ENCODE measurements around the gene HES3.

The HES3 gene

GRCh38 chr1:6220236-6220635 is 23.7 kb upstream of the HES3 start:
- no peak for DNase-seq

GRCh38 chr1:6221210-6221784 is 22.7 kb upstream of the HES3 start:
- no peak for DNase-seq

- no peak for DNase-seq
These were observed 21.3 kb upstream of the HES3 start for GRCh38 chr1:6222636-6223035.

- DNase-seq: no peak
These were observed 20.4 kb upstream of the HES3 start for GRCh38 chr1:6223617-6224016.

- DNase-seq: no peak
These were observed 19.3 kb upstream of the HES3 start for GRCh38 chr1:6224718-6225117.

- DNase-seq: no peak
These were observed 18.3 kb upstream of the HES3 start for GRCh38 chr1:6225651-6226050.

- DNase-seq: no peak
These were observed 10.6 kb upstream of the HES3 start for GRCh38 chr1:6233376-6233775.

GRCh38 chr1:6234502-6235295 is 9.3 kb upstream of the HES3 start:
- DNase-seq: no peak

- DNase-seq: peak in 1 of 2 experiments; percentile 36
These were observed 8.7 kb upstream of the HES3 start for GRCh38 chr1:6235296-6235677.

- DNase-seq: no peak
These were observed 6.9 kb upstream of the HES3 start for GRCh38 chr1:6237093-6237492.

GRCh38 chr1:6239213-6239752 is 4.7 kb upstream of the HES3 start:
- no peak for DNase-seq

GRCh38 chr1:6239950-6240768 is 3.8 kb upstream of the HES3 start:
- DNase-seq: no peak

- no peak for DNase-seq
These were observed 2.7 kb upstream of the HES3 start for GRCh38 chr1:6241107-6241886.

GRCh38 chr1:6241887-6242740 is 1.9 kb upstream of the HES3 start:
- no peak for DNase-seq

GRCh38 chr1:6243053-6243834 is 735 bp upstream of the HES3 start:
- DNase-seq: no peak

- DNase-seq: no peak
These were observed 546 bp downstream of the HES3 start for GRCh38 chr1:6244401-6245049.

GRCh38 chr1:6245086-6245868 is 1.3 kb downstream of the HES3 start:
- DNase-seq: peak; percentile 82 to 84

- peak; percentile 62 to 73 for DNase-seq
These were observed 2.0 kb downstream of the HES3 start for GRCh38 chr1:6245869-6246496.

Data from activated CD4-positive, alpha-beta T cell treated with anti-CD3 and anti-CD28 coated beads, Interleukin-2, amount 50 U/mL, for 48 hours (primary cell).